Muscle layer of colon (tissue), 2 donors: ENCODE data around the gene SPAM1.
"Not testable (repeated sequence)": the region's sequence is repeated elsewhere in the genome, so short reads cannot be mapped to it uniquely, and the experiment has no call there.

Source experiments
- H3K27ac ChIP-seq: one replicate; pipeline ENCODE4 v1.7.0; 2013; ENCODE audit warnings: low read depth, mild to moderate bottlenecking, low read length, moderate library complexity
- H3K27me3 ChIP-seq, 2 donors: one replicate each; pipeline ENCODE4 v1.7.0; 2013; ENCODE audit warnings: low read length in 2 of 2, mild to moderate bottlenecking in 2 of 2; ENCODE audit not compliant: insufficient read depth in 2 of 2, control insufficient read depth in 1 of 2
- H3K36me3 ChIP-seq: one replicate; pipeline ENCODE4 v1.7.0; 2013; ENCODE audit warnings: mild to moderate bottlenecking, low read length; ENCODE audit not compliant: insufficient read depth
- H3K4me1 ChIP-seq: one replicate; pipeline ENCODE4 v1.7.0; 2013; ENCODE audit warnings: mild to moderate bottlenecking, low read length; ENCODE audit not compliant: insufficient read depth
- H3K4me3 ChIP-seq, 2 donors: one replicate each; pipeline ENCODE4 v1.7.0; 2013; ENCODE audit warnings: low read length in 2 of 2, low read depth in 1 of 2, mild to moderate bottlenecking in 1 of 2, moderate library complexity in 1 of 2
- H3K9ac ChIP-seq: one replicate; pipeline ENCODE4 v1.7.0; 2013; ENCODE audit warnings: low read length
- H3K9me3 ChIP-seq: one replicate; pipeline ENCODE4 v1.7.0; 2013; ENCODE audit warnings: mild to moderate bottlenecking, low read length
- donor health status: abdominal sarcoma.
- donor health status: Adenocarcinoma of cecum.

Gene SPAM1

DNA sequence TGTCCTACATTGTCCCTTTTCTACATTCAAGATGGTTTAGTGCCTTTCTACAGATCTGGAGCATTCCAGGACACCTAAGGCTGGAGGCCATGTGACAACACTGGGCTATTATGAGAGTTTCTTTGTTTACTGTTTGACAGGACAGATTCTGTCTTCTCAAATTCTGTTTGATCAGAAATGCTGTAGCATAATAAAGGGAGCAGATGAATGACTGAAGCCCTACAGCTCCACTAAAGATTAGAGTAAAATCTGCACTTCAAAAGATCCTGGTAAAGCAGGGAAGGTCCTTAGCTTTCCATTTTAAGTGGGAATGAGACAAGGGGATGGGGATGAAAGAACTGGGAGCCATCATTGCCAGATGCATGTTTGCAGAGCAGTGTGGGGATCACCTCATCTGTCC is 69.4 kb downstream of the SPAM1 start:
- Histone ChIP-seq H3K4me3 (no peak overlapping the region), H3K36me3 (no peaks in the 10 kb centered on the region), H3K9me3 (no peaks in the 10 kb centered on the region), H3K9ac (no peak overlapping the region), H3K4me1 (no peaks in the 10 kb centered on the region), H3K27ac (no peak overlapping the region), H3K27me3 (no peaks in the 10 kb centered on the region)

DNA sequence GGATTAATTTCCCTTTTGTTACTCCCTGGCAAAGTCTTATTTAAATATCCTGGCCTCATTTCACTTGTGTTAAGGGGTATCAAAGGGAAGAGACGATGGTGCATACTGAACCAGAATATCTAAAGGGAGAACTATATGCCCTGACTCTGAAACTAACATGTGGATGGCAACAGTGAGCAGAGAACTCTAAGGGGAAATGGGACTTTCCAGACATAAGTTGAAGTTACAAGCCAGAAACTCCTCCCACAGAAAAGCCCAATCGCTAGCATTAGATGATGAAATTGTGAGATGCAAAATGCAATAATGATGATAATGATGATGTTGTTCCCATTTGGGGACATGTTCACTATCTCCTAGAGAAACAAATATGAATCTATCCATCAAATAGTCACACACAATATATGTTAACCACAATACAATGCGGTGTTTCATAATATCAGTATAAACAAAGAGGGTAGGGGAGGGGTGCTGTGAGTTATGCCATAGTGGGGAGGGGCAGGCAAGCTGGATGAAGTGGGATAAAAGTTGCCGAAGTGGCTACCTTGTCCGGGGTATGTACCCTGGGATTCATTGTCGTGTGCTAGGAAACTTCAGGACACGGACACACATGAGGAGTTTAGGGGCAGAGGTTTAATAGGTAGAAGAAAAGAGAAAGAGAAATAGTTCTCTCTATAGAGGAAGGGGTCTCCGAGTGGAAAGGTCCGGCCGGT is 70.7 kb downstream of the SPAM1 start:
- Histone ChIP-seq H3K9ac (no peak overlapping the region), H3K4me1 (no peaks in the 10 kb centered on the region), H3K9me3 (no peaks in the 10 kb centered on the region), H3K36me3 (no peaks in the 10 kb centered on the region), H3K27ac (no peak overlapping the region), H3K4me3 (no peak overlapping the region), H3K27me3 (no peaks in the 10 kb centered on the region)

DNA sequence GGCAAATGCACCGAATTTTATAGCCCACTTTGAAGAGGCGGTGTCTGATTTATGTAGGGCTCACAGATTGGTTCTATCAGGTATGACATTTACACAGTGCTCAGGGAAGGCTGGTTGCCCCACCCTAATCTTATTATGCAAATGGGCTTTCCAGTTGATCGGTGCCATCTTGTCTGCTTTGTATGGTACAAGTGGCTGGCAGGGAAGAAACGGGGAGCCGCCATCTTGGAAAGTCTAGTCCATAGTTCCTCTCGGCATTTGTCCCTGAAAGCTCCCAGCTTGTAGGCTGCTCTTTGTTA is 71.2 kb downstream of the SPAM1 start:
- Histone ChIP-seq H3K4me3 (no peak overlapping the region), H3K36me3 (no peaks in the 10 kb centered on the region), H3K27ac (no peak overlapping the region), H3K27me3 (no peaks in the 10 kb centered on the region), H3K9me3 (no peaks in the 10 kb centered on the region), H3K9ac (no peak overlapping the region), H3K4me1 (no peaks in the 10 kb centered on the region)

DNA sequence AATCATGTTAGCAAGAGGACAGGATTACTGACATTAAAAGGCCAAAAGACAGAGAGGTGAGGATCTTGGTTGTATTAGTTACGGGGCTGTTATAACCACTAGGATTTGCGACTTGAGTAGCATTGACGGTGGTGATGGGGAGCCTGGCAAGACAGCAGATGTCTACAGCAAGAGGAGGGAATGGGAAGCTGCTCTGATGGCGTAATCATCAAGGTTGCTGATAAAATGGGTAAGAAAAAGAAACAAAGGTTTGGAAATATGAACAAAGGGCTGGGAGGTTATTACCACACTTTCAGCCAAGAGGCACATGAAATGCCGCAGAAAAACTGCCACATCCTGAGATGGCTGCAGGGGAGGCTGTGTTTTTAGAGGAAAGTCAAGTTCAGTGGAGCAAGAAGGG is 73.9 kb downstream of the SPAM1 start:
- Histone ChIP-seq H3K4me1 (no peaks in the 10 kb centered on the region), H3K27me3 (no peaks in the 10 kb centered on the region), H3K36me3 (no peaks in the 10 kb centered on the region), H3K4me3 (no peak overlapping the region), H3K9me3 (no peaks in the 10 kb centered on the region), H3K9ac (no peak overlapping the region), H3K27ac (no peak overlapping the region)

DNA sequence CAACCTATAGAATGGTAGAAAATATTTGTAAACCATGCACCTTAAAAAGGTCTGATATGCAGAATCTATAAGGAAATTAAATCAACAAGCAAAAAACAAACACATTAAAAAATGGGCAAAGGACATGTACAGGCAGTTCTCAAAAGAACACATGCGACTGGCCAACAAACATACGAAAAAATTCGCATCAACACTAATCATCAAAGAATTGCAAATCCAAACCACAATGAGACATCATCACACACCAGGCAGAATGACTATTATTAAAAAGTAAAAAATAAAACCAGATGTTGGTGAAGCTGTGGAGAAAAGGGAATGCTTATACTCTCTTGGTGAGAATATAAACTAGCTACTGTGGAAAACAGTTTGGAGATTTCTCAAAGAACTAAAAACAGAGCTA is 74.7 kb downstream of the SPAM1 start:
- no peak overlapping the region for H3K4me3 ChIP-seq
- no peaks in the 10 kb centered on the region for H3K27me3 ChIP-seq
- H3K9ac ChIP-seq, result no peak overlapping the region
- H3K36me3 ChIP-seq, result no peaks in the 10 kb centered on the region
- no peaks in the 10 kb centered on the region for H3K9me3 ChIP-seq
- H3K27ac ChIP-seq, result no peak overlapping the region
- no peaks in the 10 kb centered on the region for H3K4me1 ChIP-seq

DNA sequence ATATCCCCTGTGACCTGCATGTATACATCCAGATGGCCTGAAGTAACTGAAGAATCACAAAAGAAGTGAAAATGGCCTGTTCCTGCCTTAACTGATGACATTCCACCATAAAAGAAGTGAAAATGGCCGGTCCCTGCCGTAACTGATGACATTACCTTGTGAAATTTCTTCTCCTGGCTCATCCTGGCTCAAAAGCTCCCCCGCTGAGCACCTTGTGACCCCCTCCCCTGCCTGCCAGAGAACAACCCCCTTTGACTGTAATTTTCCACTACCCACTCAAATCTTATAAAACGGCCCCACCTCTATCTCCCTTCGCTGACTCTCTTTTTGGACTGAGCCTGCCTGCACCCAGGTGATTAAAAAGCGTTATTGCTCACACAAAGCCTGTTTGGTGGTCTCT is 83.3 kb downstream of the SPAM1 start:
- H3K27ac ChIP-seq, H3K4me3 ChIP-seq, H3K27me3 ChIP-seq, H3K9ac ChIP-seq, H3K4me1 ChIP-seq, H3K9me3 ChIP-seq, H3K36me3 ChIP-seq: not testable (repeated sequence)

DNA sequence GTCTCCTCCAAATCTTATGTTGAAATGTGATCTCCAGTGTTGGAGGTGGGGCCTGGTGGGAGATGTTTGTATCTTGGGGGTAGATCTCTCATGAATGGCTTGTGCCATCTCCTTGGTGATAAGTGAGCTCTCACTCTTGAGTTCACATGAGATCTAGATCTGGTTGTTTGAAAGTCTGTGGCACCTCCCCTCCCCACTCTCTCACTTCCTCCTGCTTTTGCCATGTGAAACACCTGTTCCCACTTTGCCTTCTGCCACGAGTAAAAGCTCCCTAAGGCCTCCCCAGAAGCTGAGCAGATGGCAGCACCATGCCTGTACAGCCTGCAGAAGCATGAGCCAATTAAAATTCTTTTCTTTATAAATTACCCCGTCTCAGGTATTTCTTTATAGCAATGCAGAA is 84.3 kb downstream of the SPAM1 start:
- Histone ChIP-seq H3K9ac (no peak overlapping the region), H3K27me3 (no peaks in the 10 kb centered on the region), H3K4me3 (no peak overlapping the region), H3K9me3 (no peaks in the 10 kb centered on the region), H3K36me3 (no peaks in the 10 kb centered on the region), H3K27ac (no peak overlapping the region), H3K4me1 (no peaks in the 10 kb centered on the region)
